GM19025 (cell line): ENCODE data around the gene LTBP1.

ENCODE experiments used
- ATAC-seq: cut with Tn5 transposase; IDR thresholded peaks from one replicate; pipeline ENCODE4 v1.9.1; 2021; ENCODE audit warnings: mild to moderate bottlenecking, low read depth, moderate library complexity; ENCODE audit not compliant: unreplicated experiment

The LTBP1 gene

DNA sequence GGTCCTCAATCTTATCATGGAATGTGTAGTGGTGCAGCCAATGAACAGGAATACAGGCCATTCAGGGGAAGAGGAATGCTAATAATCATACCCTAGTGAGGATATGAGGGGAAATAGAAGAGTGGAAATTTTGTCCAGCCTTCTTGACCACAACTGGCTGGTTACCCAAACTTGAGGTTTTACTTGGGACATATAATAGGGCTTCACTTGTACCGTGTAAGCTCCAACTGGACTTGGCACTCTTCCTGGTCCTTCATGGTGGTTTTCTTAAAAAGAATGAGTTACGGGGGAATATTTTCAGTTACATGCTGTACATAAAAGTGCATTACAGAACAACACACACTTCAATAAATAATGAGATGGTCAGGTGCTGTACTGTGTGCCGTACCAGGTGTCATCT lies 294.8 kb downstream of the LTBP1 start:
- no peak for ATAC-seq

DNA sequence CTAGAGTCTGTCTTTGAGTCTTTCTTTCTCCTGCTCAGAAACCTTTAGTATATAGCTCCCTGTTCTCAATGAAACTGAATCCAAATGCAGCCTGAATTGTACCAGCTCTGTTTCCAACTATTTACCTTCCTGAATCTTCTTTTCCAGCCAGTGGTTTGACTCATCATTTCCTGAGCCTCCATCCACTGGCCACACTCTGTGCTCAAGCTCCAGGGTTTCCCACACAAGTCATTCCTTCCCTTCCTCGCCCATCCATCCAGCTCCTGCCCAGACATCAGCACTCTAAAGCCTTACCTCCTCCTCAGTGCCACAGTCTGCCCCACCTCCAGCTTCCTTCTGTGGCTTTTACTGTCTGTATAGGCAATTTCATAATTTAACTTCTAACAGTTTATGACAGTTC lies 296.1 kb downstream of the LTBP1 start:
- no peak for ATAC-seq

DNA sequence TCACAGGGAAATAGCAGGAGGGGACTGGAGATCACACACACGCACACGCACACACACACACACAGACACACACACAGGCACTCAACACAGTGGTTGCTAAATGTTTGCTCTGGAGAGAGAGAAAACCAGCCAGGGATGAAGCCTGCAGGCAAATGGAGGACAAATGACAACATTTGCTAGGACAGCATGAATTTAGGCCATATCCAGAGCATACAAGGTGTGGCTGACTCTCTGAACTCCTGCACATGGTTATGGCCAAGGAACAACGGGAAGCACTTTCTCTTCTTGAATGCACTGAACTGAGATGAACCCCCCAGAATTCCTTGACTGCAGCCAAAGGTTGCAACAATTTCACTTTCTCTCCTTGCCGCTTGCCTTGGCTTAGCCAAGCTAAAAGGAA lies 299.7 kb downstream of the LTBP1 start:
- no peak for ATAC-seq

DNA sequence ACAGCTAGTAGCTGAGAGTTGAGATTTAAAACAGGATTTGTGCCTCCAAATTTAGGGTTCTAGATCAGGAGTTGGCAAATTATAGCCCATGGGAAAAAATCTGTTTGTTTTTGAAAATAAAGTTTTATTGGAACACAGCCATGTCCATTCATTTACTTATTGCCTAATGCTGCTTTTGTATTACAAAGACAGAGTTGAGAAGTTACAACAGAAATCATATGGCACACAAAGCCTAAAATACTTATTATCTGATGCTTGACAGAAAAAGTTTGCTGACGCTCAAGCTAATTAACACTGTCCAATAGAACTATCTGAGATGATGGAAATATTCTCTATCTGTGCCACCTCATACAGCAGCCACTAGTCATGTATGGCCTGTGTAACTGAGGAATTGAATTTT lies 300.6 kb downstream of the LTBP1 start:
- ATAC-seq, result no peak

DNA sequence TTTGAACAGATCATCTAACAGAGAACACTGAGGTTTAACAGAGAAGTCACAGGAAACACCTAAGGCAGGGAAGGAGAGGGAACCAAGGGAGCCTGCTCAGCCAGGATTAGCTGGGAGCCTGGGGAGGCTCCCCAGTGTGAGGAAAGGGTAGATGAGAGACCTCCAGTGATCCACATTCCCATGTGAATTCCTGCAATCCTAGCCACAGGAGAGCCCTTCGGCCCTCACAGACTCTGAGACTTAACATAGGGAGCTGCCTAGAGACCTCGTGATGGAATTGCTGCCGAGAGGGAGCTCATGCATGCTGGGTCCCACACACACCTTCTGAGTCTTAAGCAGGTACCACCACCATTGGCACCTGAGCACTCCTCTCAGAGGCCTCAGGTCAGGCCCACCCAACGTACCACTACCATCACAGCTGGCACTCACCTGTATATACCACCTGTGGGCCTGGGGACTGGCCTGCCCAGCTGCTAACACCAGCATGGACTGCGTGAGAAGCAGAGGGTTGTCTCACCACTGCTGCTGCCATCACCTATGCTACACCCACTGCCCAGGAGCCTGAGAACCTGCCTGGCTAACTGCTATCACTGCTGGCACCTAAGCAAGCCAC lies 303.8 kb downstream of the LTBP1 start:
- ATAC-seq, result no peak

DNA sequence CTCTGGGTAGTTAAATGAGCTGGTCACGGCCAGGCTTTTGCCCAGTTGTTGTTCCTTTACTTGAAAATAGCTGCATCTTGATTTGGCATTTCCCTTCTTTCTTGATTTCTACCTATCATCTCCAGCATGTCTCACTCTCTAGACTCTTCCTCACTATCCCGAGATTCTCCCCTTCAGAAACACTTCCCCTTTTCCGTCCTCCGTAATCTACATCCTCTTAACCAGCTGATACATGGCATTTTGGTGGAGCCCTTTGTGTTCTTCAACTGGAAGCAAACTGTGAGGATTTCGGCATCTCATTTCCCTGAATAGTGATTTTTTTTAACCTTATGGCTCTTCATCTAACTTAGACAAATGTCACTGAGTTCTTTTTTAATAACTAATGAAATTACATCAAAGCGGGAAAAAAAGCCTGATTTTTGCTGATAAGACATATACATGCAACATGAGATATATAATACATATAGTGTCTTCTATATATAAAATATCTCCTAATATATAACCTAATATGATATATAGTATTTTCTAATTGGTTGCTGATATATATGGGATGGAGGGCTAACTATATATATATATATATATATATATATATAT lies 309.5 kb downstream of the LTBP1 start:
- ATAC-seq, result no peak

DNA sequence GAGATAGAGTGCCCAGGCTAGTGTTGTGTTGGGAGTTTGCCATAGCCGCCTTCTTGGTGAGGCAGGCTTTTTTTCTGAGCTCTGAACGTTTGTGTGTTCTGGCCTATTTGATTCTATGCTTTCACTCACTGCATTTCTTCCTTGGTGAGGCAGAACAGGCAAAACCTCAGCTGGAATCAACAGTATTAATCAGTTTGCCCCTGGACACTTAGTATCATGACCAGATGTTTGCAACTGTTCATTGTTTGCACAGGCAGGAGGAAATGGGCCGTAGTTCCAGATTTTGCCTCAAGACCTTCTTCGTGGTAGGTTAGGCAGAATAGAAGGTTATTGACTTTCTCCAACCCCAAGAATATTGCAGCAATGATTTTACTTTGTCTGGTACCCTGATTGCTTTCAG lies 311.6 kb downstream of the LTBP1 start:
- ATAC-seq, result no peak

DNA sequence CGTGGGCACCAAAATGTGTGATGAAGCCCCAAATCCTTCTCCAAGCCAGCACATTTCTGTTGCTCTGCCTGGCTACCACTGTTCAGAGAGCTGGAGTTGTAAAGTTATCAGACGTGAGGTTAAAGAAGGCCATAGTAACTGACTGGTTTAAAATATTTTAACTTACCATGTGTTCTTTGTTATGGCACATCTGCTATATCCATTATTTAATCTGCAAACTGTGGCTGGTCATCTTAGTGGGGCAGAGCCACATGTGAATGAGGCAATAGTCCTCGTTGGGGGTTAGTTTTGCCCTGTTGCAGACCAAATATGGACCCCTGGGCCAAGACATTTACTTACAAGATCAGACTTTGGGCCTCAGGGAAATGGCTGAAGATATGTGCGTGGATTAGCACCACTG lies 315.3 kb downstream of the LTBP1 start:
- no peak for ATAC-seq

DNA sequence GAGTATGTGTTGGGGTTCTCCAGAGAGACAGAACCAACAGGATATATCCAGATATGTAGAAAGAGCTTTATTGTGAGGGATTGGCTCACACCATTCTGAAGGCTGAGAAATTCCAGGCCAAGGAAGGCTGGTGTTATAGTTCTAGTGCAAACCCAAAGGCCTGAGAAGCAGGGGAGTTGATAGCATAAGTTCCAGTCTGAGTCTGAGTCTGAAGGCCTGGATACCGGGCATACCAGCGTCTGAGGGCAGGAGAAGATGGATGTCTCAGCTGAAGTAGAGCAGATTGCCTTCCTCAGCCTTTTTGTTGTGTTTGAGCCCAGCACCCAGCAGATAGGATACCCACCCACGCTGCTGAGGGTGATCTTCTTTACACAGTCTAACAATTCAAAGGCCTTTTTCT lies 318.0 kb downstream of the LTBP1 start:
- no peak for ATAC-seq

DNA sequence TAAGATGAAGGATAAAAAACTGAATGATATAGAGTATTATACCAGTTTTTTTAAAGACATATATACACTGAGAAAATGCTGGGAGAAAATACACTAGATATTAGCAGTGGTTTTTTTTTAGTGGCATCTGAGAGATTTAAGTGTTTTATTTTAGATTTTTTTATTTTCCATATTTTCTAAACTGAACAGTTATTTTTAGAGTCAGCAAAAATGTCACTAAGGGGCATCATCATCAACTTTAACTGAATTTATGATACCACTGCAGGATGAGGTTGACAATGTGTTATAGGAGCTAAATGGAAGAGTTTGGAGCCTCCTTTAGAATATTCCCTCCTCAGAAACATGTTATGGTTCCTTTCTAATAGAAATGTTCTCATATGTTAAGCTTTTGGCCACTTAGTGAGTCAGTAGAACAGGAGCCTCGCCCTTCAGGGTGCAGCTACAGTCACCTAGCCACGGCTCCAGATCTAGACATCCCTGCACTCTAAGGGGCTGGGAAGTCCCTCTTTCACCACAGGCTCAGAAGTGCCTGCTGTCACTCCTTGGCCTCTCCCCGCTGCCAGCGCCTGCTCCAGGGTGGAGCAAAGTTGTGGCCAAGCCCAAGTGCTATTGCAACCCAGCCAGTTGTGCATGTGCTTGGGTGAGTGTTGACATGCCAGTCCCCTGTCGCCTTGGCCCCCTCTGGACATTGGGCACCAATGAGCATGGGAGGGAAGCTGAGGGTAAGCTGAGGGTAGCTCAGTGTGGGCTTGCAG lies 319.0 kb downstream of the LTBP1 start:
- no peak for ATAC-seq

DNA sequence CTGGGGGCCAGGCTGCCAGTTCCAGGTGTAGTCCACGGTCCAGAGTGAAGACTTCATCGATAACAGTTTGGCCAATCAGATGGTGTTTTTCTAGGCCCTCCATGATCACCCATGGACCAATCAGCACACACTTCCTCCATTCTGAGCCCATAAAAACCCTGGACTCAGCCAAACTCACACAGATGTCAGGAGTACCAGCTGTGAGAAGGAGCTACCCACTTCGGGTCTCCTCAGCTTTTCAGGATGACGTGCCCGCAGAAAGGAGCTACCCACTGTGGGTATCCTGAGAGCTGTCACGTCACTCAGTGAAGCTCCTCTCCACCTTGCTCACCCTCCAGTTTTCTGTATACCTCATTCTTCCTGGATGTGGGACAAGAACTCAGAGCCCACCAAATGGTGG lies 319.7 kb downstream of the LTBP1 start:
- no peak for ATAC-seq

DNA sequence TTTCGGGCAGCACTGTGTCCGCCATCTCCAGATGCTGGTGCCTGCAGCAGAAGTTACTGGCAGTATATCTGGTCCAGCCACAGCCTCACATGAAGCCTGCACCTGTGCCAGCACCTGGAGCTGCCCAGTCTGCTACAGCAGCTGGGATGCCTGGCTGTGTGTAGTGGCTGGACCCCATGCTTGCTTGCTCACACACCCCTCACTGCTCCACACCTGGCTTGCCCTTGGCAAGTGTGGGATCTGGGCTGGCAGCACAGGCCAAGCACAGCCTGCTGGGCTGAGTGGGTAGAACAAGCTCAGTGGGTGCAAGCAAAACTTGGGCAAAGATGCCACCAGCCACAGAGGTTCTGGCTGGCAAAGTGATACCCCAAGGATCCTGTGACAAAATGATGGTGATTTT lies 320.3 kb downstream of the LTBP1 start:
- no peak for ATAC-seq

DNA sequence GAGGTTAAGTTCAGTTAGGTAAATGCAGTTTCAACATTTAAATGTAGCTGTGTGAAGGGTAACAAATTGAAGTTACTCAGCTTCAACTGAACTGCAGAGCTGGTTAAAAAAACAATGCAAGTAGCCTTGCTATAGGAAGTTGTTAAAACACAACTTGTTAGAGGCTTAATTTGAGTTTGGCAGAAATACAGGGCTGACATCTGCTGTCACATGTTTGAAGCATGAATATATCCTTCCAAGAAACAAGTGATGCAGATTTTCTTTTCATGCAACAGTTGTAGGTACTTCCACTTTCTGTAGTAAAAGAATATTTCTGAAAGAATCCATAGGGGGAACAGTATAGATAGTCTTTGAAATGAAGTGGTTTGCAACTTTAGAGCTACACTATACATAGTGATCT lies 321.0 kb downstream of the LTBP1 start:
- no peak for ATAC-seq

DNA sequence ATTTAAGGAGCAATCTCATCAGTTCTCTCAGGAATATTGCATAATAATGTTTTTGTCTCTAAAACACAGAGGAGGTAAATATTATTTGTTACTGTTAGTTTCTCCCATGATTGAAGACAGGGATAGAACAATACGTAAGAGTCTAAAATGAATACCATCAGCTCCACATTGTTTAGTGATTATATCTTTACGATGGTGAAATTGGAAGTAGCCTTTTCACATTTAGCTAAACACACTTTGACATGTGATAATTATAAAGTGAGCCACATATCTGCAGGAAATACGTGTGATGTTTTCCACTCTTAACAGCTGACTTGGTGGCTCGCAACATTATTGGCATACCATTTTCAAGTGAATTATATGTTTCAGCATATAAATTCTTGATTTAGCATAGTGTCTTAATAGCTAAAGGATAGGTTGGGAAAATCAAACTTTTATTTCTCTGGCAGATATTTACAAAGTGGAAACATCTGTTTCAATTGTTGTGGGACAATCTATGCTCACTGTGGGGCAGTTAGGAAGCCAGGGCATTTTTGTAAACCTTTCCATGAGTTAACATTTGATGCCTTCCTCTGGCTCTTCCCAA lies 321.6 kb downstream of the LTBP1 start:
- ATAC-seq, result no peak

DNA sequence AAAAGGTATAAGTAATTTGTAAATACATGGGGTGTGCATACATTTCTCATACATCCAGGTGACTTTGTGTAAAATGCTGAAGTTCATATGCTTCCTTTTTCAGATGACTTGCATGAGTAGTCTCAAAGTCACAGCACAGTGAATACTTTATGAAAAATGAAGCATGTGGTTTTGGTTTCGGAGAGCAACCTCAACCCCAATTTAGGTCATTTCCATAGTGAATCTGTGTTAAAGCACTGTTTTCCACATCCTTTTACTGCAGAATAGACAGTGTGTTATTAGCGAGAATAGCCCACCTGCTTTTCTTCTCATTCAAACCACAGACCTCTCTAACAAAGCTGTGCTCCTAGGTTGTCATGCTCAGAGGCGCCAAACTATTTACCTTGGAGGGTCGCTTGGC lies 325.2 kb downstream of the LTBP1 start:
- peak; percentile 81 for ATAC-seq

DNA sequence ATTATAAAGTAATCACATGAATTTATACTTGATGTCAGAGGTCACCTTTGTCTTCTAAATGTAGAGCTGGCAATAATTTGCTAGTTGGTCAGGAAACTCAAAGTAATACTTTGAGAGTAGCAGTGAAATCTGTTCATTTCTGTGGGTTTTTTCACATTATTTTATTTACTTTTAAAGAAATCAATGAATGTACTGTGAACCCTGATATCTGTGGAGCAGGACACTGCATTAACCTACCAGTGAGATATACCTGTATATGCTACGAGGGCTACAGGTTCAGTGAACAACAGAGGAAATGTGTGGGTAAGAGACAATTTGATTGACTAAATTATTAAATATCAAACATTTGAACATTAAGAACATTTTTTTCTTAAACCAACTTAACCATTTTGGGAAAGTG lies 326.7 kb downstream of the LTBP1 start:
- ATAC-seq, result no peak

DNA sequence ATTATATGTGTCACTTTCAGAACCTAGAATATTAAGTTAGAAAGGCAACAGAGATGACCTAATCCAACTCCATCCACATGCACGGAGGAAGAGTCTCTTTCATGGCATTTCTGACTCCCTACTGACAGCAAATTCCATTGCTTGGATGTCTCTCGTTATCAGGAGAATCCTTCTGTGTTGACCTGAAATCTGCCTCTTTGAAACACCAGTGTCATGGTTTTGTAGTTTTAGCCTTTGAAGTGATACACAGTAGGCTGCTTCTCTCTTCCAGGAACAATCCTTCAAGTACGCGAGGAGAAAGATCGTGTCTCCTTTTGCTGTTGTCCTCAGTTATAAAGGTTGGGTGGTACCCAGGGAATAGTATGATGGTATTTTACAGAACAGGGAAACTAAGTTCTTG lies 327.8 kb downstream of the LTBP1 start:
- no peak for ATAC-seq

DNA sequence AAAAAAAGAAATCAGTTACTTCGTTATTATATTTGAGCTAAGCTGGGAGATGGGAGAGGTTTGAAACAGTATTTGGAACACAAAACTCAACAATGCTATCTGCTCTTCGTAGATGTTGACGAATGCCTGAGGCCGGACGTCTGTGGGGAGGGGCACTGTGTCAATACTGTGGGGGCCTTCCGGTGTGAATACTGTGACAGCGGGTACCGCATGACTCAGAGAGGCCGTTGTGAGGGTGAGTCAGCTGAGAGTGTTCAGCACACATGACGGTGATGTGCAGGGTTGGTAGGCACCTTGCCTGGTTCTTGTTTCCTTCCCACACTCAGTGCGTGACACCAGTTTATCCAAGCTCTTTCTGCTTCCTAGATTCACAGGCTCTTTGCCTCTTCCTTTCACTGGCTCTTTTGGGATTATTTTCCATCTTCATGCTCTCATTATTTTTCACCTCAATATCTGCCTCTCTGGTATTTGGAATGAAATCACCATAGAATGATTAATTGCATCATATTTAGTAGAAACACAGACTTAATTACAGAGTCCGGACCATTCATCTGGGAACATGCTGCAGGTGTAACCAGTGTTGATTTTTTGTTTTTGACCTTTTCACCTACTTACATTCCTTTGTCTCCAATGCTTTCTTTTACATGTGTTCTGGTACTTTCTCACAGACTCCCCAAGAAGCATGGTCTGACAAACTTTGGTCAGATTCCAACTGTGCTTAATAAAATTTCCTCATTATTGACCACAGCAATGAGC lies 329.1 kb downstream of the LTBP1 start:
- no peak for ATAC-seq

DNA sequence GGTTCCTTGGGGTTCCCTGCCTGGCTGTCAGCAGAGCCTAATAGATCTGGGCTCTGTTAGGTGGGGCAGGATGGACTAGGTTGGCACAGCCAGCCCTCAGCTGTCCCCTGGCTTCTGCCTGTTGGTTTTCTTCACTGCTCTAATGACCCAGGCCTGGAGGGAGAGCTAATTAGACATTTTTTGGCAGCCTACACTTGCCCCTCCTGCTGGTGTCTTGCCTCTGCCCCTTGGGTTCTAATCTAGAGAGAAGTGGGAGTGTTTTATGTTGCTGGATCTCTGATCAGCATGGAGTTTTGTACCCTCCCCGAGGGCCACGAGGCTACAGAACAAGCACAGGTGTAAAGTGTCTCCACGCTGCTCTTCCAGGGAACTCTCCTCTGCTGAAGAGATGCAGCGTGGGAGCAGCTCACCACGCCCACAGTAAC lies 330.3 kb downstream of the LTBP1 start:
- ATAC-seq, result no peak

DNA sequence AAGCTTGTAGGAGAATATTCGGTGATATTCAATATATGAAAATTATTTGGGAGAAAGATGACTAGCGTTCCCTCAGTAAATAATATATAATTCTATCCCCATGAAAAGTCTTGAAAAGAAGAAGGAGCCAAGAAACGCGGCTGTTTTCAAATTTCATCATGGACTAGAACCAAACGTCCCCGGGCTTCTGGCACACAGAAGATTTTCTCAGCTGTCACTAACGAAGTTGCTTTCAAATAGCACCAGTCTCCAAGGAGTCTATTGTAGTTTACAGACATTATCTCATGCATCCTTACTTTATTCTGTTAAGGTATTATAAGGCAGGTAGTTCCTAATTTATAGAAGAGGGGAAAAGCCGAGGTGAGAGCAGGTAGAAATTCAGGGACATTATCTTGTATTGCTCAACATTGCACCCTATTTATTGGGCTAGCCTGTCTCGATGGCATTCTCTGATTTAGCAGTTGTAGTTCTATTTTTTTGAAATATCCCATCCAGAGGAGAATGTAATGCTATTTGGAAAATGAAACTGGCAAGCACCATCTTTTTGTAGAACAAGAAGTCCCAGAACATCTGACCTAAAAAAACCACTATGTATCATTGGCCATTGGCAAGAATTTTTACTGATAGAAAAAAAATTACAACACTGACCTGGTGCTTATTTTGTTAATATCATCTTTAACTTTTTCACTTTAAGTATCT lies 331.6 kb downstream of the LTBP1 start:
- ATAC-seq, result no peak
